Measurements from ENCODE around the gene FLCN.

Gene FLCN

DNA sequence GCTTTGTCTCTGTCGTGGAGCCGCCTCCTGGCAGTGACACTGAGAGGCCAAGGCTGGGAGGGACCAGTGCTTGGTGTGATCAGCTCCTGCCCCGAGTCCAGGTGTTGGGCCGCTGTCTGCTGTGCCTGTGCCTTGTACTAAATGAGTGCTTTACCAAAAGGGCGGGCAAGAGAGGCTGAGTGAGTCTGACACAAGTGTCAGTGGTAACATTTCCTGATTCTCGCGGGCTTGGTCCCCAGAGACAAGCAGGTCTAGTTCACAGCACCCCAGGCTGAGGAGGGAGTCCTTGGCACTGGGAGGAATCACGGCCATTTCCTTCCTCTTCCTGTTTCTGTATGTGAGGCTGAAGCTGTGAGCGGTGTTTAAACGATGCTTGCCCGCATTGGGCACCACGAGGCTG is 61.1 kb downstream of the FLCN start:
- Histone ChIP-seq H3K27ac (replicated peaks) (no peak overlapping the region), H3K27me3 (ENCODE audit: insufficient read depth, poor library complexity, severe bottlenecking) (no peaks in the 10 kb centered on the region), H3K4me3 (replicated peaks; ENCODE audit: insufficient read depth, low read length) (no peak overlapping the region)
- TF ChIP-seq, protein P1, sequence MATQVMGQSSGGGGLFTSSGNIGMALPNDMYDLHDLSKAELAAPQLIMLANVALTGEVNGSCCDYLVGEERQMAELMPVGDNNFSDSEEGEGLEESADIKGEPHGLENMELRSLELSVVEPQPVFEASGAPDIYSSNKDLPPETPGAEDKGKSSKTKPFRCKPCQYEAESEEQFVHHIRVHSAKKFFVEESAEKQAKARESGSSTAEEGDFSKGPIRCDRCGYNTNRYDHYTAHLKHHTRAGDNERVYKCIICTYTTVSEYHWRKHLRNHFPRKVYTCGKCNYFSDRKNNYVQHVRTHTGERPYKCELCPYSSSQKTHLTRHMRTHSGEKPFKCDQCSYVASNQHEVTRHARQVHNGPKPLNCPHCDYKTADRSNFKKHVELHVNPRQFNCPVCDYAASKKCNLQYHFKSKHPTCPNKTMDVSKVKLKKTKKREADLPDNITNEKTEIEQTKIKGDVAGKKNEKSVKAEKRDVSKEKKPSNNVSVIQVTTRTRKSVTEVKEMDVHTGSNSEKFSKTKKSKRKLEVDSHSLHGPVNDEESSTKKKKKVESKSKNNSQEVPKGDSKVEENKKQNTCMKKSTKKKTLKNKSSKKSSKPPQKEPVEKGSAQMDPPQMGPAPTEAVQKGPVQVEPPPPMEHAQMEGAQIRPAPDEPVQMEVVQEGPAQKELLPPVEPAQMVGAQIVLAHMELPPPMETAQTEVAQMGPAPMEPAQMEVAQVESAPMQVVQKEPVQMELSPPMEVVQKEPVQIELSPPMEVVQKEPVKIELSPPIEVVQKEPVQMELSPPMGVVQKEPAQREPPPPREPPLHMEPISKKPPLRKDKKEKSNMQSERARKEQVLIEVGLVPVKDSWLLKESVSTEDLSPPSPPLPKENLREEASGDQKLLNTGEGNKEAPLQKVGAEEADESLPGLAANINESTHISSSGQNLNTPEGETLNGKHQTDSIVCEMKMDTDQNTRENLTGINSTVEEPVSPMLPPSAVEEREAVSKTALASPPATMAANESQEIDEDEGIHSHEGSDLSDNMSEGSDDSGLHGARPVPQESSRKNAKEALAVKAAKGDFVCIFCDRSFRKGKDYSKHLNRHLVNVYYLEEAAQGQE (IDR thresholded peaks at IDR 0.05; ENCODE audit: insufficient replicate concordance, low read depth) = no peak
- TF ChIP-seq GABPA (IDR thresholded peaks at IDR 0.05; ENCODE audit: low read depth) = no peak
- TF ChIP-seq, protein P2, sequence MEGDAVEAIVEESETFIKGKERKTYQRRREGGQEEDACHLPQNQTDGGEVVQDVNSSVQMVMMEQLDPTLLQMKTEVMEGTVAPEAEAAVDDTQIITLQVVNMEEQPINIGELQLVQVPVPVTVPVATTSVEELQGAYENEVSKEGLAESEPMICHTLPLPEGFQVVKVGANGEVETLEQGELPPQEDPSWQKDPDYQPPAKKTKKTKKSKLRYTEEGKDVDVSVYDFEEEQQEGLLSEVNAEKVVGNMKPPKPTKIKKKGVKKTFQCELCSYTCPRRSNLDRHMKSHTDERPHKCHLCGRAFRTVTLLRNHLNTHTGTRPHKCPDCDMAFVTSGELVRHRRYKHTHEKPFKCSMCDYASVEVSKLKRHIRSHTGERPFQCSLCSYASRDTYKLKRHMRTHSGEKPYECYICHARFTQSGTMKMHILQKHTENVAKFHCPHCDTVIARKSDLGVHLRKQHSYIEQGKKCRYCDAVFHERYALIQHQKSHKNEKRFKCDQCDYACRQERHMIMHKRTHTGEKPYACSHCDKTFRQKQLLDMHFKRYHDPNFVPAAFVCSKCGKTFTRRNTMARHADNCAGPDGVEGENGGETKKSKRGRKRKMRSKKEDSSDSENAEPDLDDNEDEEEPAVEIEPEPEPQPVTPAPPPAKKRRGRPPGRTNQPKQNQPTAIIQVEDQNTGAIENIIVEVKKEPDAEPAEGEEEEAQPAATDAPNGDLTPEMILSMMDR (IDR thresholded peaks at IDR 0.05; ENCODE audit: insufficient read depth, low read length) = no peak
- no peak for TF ChIP-seq SPI1 (IDR thresholded peaks at IDR 0.05; ENCODE audit: borderline replicate concordance, low read depth)
- no peak for TF ChIP-seq POLR2AphosphoS5 (IDR thresholded peaks at IDR 0.05; ENCODE audit: low read depth)
- DNase-seq (ENCODE audit: low read depth in 1 of 2, low spot score in 1 of 2) = peak in 1 of 2 experiments; percentile 5

DNA sequence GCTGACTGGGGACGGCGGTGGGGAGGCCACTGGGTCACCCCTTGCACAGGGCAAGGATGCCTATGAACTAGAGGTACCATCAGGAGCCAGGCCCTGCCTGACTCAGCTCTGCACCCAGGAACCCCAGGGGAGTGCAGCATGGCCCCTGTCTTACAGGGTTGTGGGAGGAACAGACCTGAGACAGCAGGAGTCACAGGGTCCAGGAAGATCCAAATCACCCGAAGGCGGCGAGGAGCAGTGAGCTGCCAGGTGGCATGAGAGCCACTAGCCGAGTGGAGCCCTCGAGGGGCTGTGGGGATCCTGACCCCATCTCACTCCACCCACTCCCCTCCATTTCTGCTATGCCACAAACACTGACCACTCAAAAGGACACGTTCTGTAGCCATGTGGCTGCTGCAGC is 61.6 kb downstream of the FLCN start:
- no peak for DNase-seq (ENCODE audit: low read depth in 1 of 2, low spot score in 1 of 2)
- TF ChIP-seq SPI1 (IDR thresholded peaks at IDR 0.05; ENCODE audit: borderline replicate concordance, low read depth) = no peak
- TF ChIP-seq, protein P2 (IDR thresholded peaks at IDR 0.05; ENCODE audit: insufficient read depth, low read length) = no peak
- no peak for TF ChIP-seq POLR2AphosphoS5 (IDR thresholded peaks at IDR 0.05; ENCODE audit: low read depth)
- TF ChIP-seq GABPA (IDR thresholded peaks at IDR 0.05; ENCODE audit: low read depth) = no peak
- TF ChIP-seq, protein P1 (IDR thresholded peaks at IDR 0.05; ENCODE audit: insufficient replicate concordance, low read depth) = no peak
- no peaks in the 10 kb centered on the region for H3K27me3 ChIP-seq (ENCODE audit: insufficient read depth, poor library complexity, severe bottlenecking)
- H3K27ac ChIP-seq (replicated peaks) = no peak overlapping the region
- H3K4me3 ChIP-seq (replicated peaks; ENCODE audit: insufficient read depth, low read length) = no peak overlapping the region

DNA sequence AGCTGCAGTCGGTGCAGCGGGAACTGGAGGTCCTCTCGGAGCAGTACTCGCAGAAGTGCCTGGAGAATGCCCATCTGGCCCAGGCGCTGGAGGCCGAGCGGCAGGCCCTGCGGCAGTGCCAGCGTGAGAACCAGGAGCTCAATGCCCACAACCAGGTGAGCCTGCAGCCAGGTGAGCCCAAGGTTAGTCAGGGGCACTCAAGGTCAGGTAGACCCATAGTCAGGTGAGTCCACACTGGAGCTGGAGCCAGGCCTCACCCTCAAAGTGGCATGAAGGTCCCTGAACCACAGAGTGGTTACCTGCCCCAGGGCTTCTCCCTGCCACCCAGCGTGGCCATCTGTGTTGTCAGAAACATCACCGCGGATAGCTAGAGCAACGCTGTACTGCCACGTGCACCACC is 63.0 kb downstream of the FLCN start:
- Histone ChIP-seq H3K4me3 (replicated peaks; ENCODE audit: insufficient read depth, low read length) (no peak overlapping the region), H3K27ac (replicated peaks) (no peak overlapping the region), H3K27me3 (ENCODE audit: insufficient read depth, poor library complexity, severe bottlenecking) (no peaks in the 10 kb centered on the region)
- no peak for DNase-seq (ENCODE audit: low read depth in 1 of 2, low spot score in 1 of 2)
- TF ChIP-seq, protein P2 (IDR thresholded peaks at IDR 0.05; ENCODE audit: insufficient read depth, low read length) = no peak
- TF ChIP-seq POLR2AphosphoS5 (IDR thresholded peaks at IDR 0.05; ENCODE audit: low read depth) (no peak), SPI1 (IDR thresholded peaks at IDR 0.05; ENCODE audit: borderline replicate concordance, low read depth) (no peak), GABPA (IDR thresholded peaks at IDR 0.05; ENCODE audit: low read depth) (no peak)
- TF ChIP-seq, protein P1 (IDR thresholded peaks at IDR 0.05; ENCODE audit: insufficient replicate concordance, low read depth) = no peak
